SU-DHL-6 (cell line): ENCODE measurements around the gene FRAT1.

Experiments
- CTCF ChIP-seq: fragments of 200-600 bp; sonication (generic); IDR thresholded peaks from one replicate; pipeline ENCODE4 v1.5.1; 2017; ENCODE audit warnings: antibody characterized with exemption, mild to moderate bottlenecking, low read length, moderate library complexity; ENCODE audit not compliant: insufficient read depth, poor library complexity, severe bottlenecking
- EZH2phosphoT487 ChIP-seq: fragments of 200-600 bp; sonication (generic), shearing (Covaris generic); conservative IDR thresholded peaks from 2 replicates; pipeline ENCODE4 v1.6.1; 2018; ENCODE audit warnings: mild to moderate bottlenecking, antibody characterized with exemption, low read length, moderate library complexity, mixed read lengths

- TF ChIP-seq CTCF (no peak), EZH2phosphoT487 (no peak)
These were observed 16.9 kb downstream of the FRAT1 start for GRCh38 chr10:97336006-97336405.
